Skeletal muscle tissue (tissue), 4 donors: ENCODE results near the gene CEP19. TPM values are rescaled to one million over a fixed set of nuclear protein-coding genes. Genes with fewer than 3 reads are reported as not detected.
"Not testable (repeated sequence)": the region's sequence is repeated elsewhere in the genome, so short reads cannot be mapped to it uniquely, and the experiment has no call there.

Source experiments
- H3K27ac ChIP-seq: one replicate; pipeline ENCODE4 v1.7.0; 2013; ENCODE audit warnings: mild to moderate bottlenecking, low read depth, low read length, inconsistent platforms
- H3K27me3 ChIP-seq, 3 donors: one replicate each; pipeline ENCODE4 v1.7.0; 2013; ENCODE audit warnings: low read length in 3 of 3; ENCODE audit not compliant: control insufficient read depth in 3 of 3, insufficient read depth in 3 of 3
- H3K36me3 ChIP-seq, 3 donors: one replicate each; pipeline ENCODE4 v1.7.0; 2013; ENCODE audit warnings: low read length in 3 of 3; ENCODE audit not compliant: control insufficient read depth in 3 of 3, insufficient read depth in 3 of 3
- H3K4me1 ChIP-seq, 3 donors: one replicate each; pipeline ENCODE4 v1.7.0; 2013; ENCODE audit warnings: low read length in 3 of 3, mild to moderate bottlenecking in 3 of 3; ENCODE audit not compliant: control insufficient read depth in 3 of 3, insufficient read depth in 3 of 3
- H3K4me3 ChIP-seq, 3 donors: one replicate each; pipeline ENCODE4 v1.7.0; 2013; ENCODE audit warnings: low read length in 3 of 3
- H3K9ac ChIP-seq, 3 donors: one replicate each; pipeline ENCODE4 v1.7.0; 2013; ENCODE audit warnings: low read length in 3 of 3, mild to moderate bottlenecking in 3 of 3, moderate library complexity in 2 of 3, low read depth in 1 of 3
- H3K9me3 ChIP-seq, 3 donors: one replicate each; pipeline ENCODE4 v1.7.0; 2013; ENCODE audit warnings: low read length in 3 of 3; ENCODE audit not compliant: control insufficient read depth in 3 of 3
- total RNA-seq: library from RNA; depleted of rRNA; stranded (reverse); fragments of >200 nt; gene quantifications from one replicate; pipeline ENCODE4 v1.2.3, GENCODE V29; 2014
- donor health status: Osteomylitis.

The CEP19 gene
- 2.6 TPM for total RNA-seq

DNA sequence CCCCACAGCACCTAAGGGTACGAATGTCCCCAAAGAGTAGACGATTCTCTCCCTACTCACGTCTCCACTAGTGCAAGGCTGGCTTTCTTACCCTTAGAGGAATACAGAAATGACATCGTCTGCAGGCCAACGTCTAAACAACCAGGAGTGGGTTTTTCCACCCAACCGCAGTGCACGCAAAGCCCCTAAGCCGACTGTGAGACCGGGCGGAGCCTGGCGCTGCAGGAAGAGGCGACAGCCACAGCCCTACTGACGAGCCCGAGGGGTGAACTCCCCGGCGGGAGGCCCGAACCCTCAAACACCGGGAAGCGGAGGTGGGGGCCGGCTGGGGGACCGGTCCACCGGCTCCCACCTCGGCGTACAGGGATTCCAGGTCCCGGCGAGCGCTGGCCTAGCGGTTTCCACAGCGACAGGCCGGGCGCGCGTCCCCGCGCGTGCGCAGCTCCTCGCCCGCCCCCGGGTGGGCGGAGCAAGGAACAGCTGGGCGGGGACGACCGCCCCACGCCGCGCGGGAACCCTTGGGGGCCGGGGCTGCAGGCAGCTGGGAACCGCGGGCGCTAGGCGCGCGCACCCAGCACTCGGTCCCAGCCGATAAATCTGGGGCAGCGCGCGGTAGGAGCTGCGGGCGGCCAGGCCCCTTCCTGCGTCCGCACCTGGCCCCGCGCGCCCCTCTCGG, at the start of gene CEP19, which contains the start of gene PIGX:
CEP19 (minus strand) TSS at position 413 of the 676 bp plus-strand sequence. CDS start 3,593 bp downstream, outside the sequence.
PIGX (plus strand) TSS at position 540 of the 676 bp plus-strand sequence.
- H3K4me1 ChIP-seq, result peaks cover 14 to 19% (median 14%) of the 10 kb centered on the region in 3 donors
- H3K9ac ChIP-seq, result peak within 1 kb of the TSS; percentile 88 to 93 (median 91)
- no peaks in the 10 kb centered on the region for H3K9me3 ChIP-seq
- H3K4me3 ChIP-seq, result peak within 1 kb of the TSS; percentile 85 to 96 (median 94)
- H3K27me3 ChIP-seq, result no peaks in the 10 kb centered on the region
- no peaks in the 10 kb centered on the region for H3K36me3 ChIP-seq
- H3K27ac ChIP-seq, result peak within 1 kb of the TSS; percentile 85

GRCh38 chr3:196757876-196758739, 46.1 kb upstream of the CEP19 start:
- no peak overlapping the region for H3K27ac ChIP-seq
- H3K4me3 ChIP-seq, result peak overlapping the region in 1 of 3 donors; percentile 0
- peaks cover 0 to 3% (median 0%) of the 10 kb centered on the region in 3 donors for H3K36me3 ChIP-seq
- H3K27me3 ChIP-seq, result no peaks in the 10 kb centered on the region
- H3K4me1 ChIP-seq, result peaks cover 0 to 13% (median 0%) of the 10 kb centered on the region in 3 donors
- peaks cover 0 to 4% (median 0%) of the 10 kb centered on the region in 3 donors for H3K9me3 ChIP-seq
- H3K9ac ChIP-seq, result no peak overlapping the region

DNA sequence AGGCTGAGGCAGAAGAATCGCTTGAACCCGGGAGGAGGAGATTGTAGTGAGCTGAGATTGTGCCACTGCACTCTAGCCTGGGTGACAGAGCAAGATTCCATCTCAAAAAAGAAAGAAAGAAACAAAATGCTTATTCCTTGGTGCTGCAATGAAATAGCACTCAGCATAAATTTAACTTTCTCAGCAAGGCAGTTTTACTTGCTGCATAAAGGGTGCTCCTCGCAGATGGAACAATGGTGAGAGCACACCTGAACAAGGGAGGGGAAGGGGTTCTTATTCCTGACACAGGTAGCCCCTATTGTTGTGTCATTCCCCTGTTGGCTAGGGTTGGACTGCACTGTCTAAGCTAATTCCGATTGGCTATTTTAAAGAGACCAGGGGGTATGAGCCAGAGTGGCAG, 44.7 kb upstream of the CEP19 start:
- peaks cover 0 to 4% (median 0%) of the 10 kb centered on the region in 3 donors for H3K9me3 ChIP-seq
- H3K36me3 ChIP-seq, result peaks cover 0 to 3% (median 0%) of the 10 kb centered on the region in 3 donors
- H3K27me3 ChIP-seq, result no peaks in the 10 kb centered on the region
- H3K9ac ChIP-seq, result no peak overlapping the region
- no peak overlapping the region for H3K27ac ChIP-seq
- peaks cover 0 to 13% (median 0%) of the 10 kb centered on the region in 3 donors for H3K4me1 ChIP-seq
- H3K4me3 ChIP-seq, result no peak overlapping the region

- H3K36me3 ChIP-seq, result peaks cover 0 to 7% (median 0%) of the 10 kb centered on the region in 3 donors
- H3K4me3 ChIP-seq, result no peak overlapping the region
- no peak overlapping the region for H3K9ac ChIP-seq
- no peak overlapping the region for H3K27ac ChIP-seq
- H3K27me3 ChIP-seq, result no peaks in the 10 kb centered on the region
- peaks cover 0 to 4% (median 0%) of the 10 kb centered on the region in 3 donors for H3K9me3 ChIP-seq
- H3K4me1 ChIP-seq, result peaks cover 0 to 13% (median 0%) of the 10 kb centered on the region in 3 donors
These were observed 42.3 kb upstream of the CEP19 start for GRCh38 chr3:196754091-196754981.

GRCh38 chr3:196753201-196753600, 41.2 kb upstream of the CEP19 start:
- H3K4me1 ChIP-seq, result peaks cover 0 to 13% (median 0%) of the 10 kb centered on the region in 3 donors
- peaks cover 0 to 10% (median 0%) of the 10 kb centered on the region in 3 donors for H3K36me3 ChIP-seq
- no peak overlapping the region for H3K27ac ChIP-seq
- H3K27me3 ChIP-seq, result no peaks in the 10 kb centered on the region
- no peak overlapping the region for H3K4me3 ChIP-seq
- peaks cover 0 to 4% (median 0%) of the 10 kb centered on the region in 3 donors for H3K9me3 ChIP-seq
- no peak overlapping the region for H3K9ac ChIP-seq

GRCh38 chr3:196749125-196749524, 37.1 kb upstream of the CEP19 start:
- H3K9me3 ChIP-seq, result no peaks in the 10 kb centered on the region
- H3K9ac ChIP-seq, result no peak overlapping the region
- peaks cover 0 to under 1% (median 0%) of the 10 kb centered on the region in 3 donors for H3K4me1 ChIP-seq
- peaks cover 0 to 9% (median 0%) of the 10 kb centered on the region in 3 donors for H3K36me3 ChIP-seq
- no peaks in the 10 kb centered on the region for H3K27me3 ChIP-seq
- no peak overlapping the region for H3K27ac ChIP-seq
- no peak overlapping the region for H3K4me3 ChIP-seq

DNA sequence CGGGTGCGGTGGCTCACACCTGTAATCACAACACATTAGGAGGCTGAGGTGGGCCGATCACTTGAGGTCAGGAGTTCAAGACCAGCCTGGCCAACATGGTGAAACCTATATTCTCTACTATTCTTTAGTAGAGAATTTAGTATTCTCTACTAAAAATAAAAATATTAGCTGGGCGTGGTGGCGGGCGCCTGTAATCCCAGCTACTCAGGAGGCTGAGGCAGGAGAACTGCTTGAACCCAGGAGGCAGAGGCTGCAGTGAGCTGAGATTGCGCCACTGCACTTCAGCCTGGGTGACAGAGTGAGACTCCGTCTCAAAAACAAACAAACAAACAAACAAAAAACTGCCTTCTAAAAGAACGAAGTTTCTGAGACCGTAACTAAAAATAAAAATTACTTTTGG, 31.5 kb upstream of the CEP19 start:
- H3K27ac ChIP-seq, H3K4me3 ChIP-seq, H3K27me3 ChIP-seq, H3K36me3 ChIP-seq, H3K9ac ChIP-seq, H3K9me3 ChIP-seq: not testable (repeated sequence)
- H3K4me1 ChIP-seq, result peaks cover 8 to 11% (median 9%) of the 10 kb centered on the region in 3 donors

GRCh38 chr3:196741249-196741889, 29.3 kb upstream of the CEP19 start:
- no peaks in the 10 kb centered on the region for H3K9me3 ChIP-seq
- H3K4me1 ChIP-seq, result peaks cover 8 to 11% (median 9%) of the 10 kb centered on the region in 3 donors
- H3K36me3 ChIP-seq, result no peaks in the 10 kb centered on the region
- peak overlapping the region; percentile 95 for H3K27ac ChIP-seq
- peak overlapping the region; percentile 76 to 90 (median 79) for H3K4me3 ChIP-seq
- peak overlapping the region; percentile 92 to 94 (median 94) for H3K9ac ChIP-seq
- no peaks in the 10 kb centered on the region for H3K27me3 ChIP-seq
